Mesenchymal stem cell (in vitro differentiated cells and primary cell): Measurements from ENCODE around the gene SKI.

ENCODE experiments used
- DNase-seq: peaks from one replicate; pipeline ENCODE4 v3.0.0-alpha.2; 2013
- H2AFZ ChIP-seq: one replicate; pipeline ENCODE4 v1.6.1; 2013; ENCODE audit warnings: low read depth, mild to moderate bottlenecking, control low read depth, inconsistent platforms, low read length, moderate library complexity
- H2AK5ac ChIP-seq: 2 replicates; pipeline ENCODE4 v1.6.1; 2013; ENCODE audit warnings: low read length, moderate library complexity, mild to moderate bottlenecking, inconsistent platforms; ENCODE audit not compliant: severe bottlenecking
- H2BK120ac ChIP-seq: one replicate; pipeline ENCODE4 v1.6.1; 2013; ENCODE audit warnings: low read depth, mild to moderate bottlenecking, inconsistent platforms, low read length, moderate library complexity
- H2BK12ac ChIP-seq, 2 experiments: one replicate each; pipeline ENCODE4 v1.6.1; 2013; ENCODE audit warnings: inconsistent platforms in 2 of 2, low read length in 2 of 2, mild to moderate bottlenecking in 2 of 2, moderate library complexity in 2 of 2, control low read depth in 1 of 2
- H2BK15ac ChIP-seq: one replicate; pipeline ENCODE4 v1.6.1; 2013; ENCODE audit warnings: mild to moderate bottlenecking, low read depth, inconsistent platforms; ENCODE audit not compliant: poor library complexity, severe bottlenecking
- H2BK5ac ChIP-seq: 2 replicates; pipeline ENCODE4 v1.6.1; 2013; ENCODE audit warnings: low read depth, mild to moderate bottlenecking, low read length, control low read depth, inconsistent platforms; ENCODE audit not compliant: poor library complexity, severe bottlenecking
- H3K14ac ChIP-seq, 2 experiments: one replicate each; pipeline ENCODE4 v1.6.1; 2013; ENCODE audit warnings: inconsistent platforms in 2 of 2, low read length in 2 of 2, control low read depth in 1 of 2, mild to moderate bottlenecking in 1 of 2, moderate library complexity in 1 of 2
- H3K18ac ChIP-seq, 2 experiments: one replicate each; pipeline ENCODE4 v1.6.1; 2013; ENCODE audit warnings: inconsistent platforms in 2 of 2, low read length in 2 of 2, control low read depth in 1 of 2, low read depth in 1 of 2, mild to moderate bottlenecking in 1 of 2
- H3K23ac ChIP-seq, 2 experiments: one replicate each; pipeline ENCODE4 v1.6.1; 2013; ENCODE audit warnings: inconsistent platforms in 2 of 2, low read length in 2 of 2, mild to moderate bottlenecking in 2 of 2, moderate library complexity in 2 of 2, control low read depth in 1 of 2
- H3K27ac ChIP-seq: 2 replicates; pipeline ENCODE4 v1.5.1; 2013; ENCODE audit warnings: mild to moderate bottlenecking, moderate library complexity, low read length, control low read depth, inconsistent platforms; ENCODE audit not compliant: poor library complexity, severe bottlenecking
- H3K27me3 ChIP-seq, 2 experiments: 2 replicates each; pipeline versions ENCODE4 v1.6.1 to v1.7.0; 2013; ENCODE audit warnings: low read length in 2 of 2, mild to moderate bottlenecking in 2 of 2, moderate library complexity in 2 of 2, control low read depth in 1 of 2, inconsistent platforms in 1 of 2; ENCODE audit not compliant: control insufficient read depth in 1 of 2, insufficient read depth in 1 of 2
- H3K36me3 ChIP-seq, 2 experiments: 2 replicates each; pipeline versions ENCODE4 v1.6.1 to v1.7.0; 2013; ENCODE audit warnings: low read length in 2 of 2, control low read depth in 1 of 2, inconsistent platforms in 1 of 2, low read depth in 1 of 2, mild to moderate bottlenecking in 1 of 2; ENCODE audit not compliant: insufficient read depth in 2 of 2, control insufficient read depth in 1 of 2
- H3K4ac ChIP-seq, 2 experiments: one replicate each; pipeline ENCODE4 v1.6.1; 2013; ENCODE audit warnings: inconsistent platforms in 2 of 2, low read length in 2 of 2, mild to moderate bottlenecking in 2 of 2, moderate library complexity in 2 of 2, control low read depth in 1 of 2, low read depth in 1 of 2
- H3K4me1 ChIP-seq: 2 replicates; pipeline ENCODE4 v1.6.1; 2013; ENCODE audit warnings: low read depth, low read length, control low read depth; ENCODE audit not compliant: control insufficient read depth, insufficient read depth
- H3K4me2 ChIP-seq: 2 replicates; pipeline ENCODE4 v1.6.1; 2013; ENCODE audit warnings: low read length, mild to moderate bottlenecking, inconsistent platforms; ENCODE audit not compliant: poor library complexity, severe bottlenecking
- H3K4me3 ChIP-seq, 2 experiments: 2 replicates each; pipeline versions ENCODE4 v1.5.1 to v1.7.0; 2013; ENCODE audit warnings: low read length in 2 of 2, mild to moderate bottlenecking in 2 of 2, control low read depth in 1 of 2, low read depth in 1 of 2; ENCODE audit not compliant: insufficient read depth in 1 of 2
- H3K79me1 ChIP-seq: replicated peaks from 2 replicates; pipeline ENCODE4 v1.6.1; 2013; ENCODE audit warnings: mild to moderate bottlenecking, control low read depth, low read length, inconsistent platforms; ENCODE audit not compliant: poor library complexity, severe bottlenecking
- H3K9ac ChIP-seq: 2 replicates; pipeline ENCODE4 v1.7.0; 2013; ENCODE audit warnings: mild to moderate bottlenecking, low read length, moderate library complexity
- H3K9me3 ChIP-seq: 2 replicates; pipeline ENCODE4 v1.7.0; 2013; ENCODE audit warnings: mild to moderate bottlenecking, low read length; ENCODE audit not compliant: control insufficient read depth
- H4K8ac ChIP-seq: one replicate; pipeline ENCODE4 v1.6.1; 2013; ENCODE audit warnings: inconsistent platforms, mild to moderate bottlenecking, low read length, moderate library complexity
- H4K91ac ChIP-seq: one replicate; pipeline ENCODE4 v1.6.1; 2013; ENCODE audit warnings: mild to moderate bottlenecking, low read length, inconsistent platforms
- WGBS: methylation state at CpG from one replicate; pipeline ENCODE4 v1.1.7; 2013; ENCODE audit warnings: mixed read lengths; 5-methylcytosine and 5-hydroxymethylcytosine counted together

SKI gene

DNA sequence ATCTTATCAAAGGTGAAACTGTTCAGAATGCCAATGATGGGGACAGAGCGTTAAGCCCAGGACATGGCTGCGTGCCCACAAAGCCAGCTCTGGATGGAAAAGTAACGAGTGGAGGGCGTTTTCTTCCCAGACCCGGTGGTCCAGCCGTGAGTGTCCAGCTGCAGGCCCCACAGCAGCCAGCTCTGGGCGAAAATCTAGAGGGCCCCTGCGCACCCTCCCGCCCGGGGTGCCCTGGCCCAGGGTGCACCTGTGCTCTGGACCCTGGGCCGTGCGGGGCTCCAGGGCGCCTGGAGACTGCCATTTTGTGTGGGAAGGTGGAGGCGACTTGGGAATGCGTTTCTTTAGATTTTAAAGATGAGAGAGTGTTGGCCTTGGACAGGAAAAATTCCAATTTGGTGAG, 58.8 kb downstream of the SKI start:
- Histone ChIP-seq H3K4me1 (peaks cover 53% of the 10 kb centered on the region), H3K9ac (no peak overlapping the region), H2BK12ac (no peak overlapping the region), H2BK120ac (no peak overlapping the region), H3K27ac (no peak overlapping the region), H3K4me2 (no peak overlapping the region), H4K91ac (no peak overlapping the region), H3K27me3 (no peaks in the 10 kb centered on the region), H2BK5ac (no peak overlapping the region), H2AK5ac (no peak overlapping the region), H3K14ac (no peak overlapping the region), H4K8ac (no peak overlapping the region), H3K4me3 (no peak overlapping the region), H3K9me3 (no peaks in the 10 kb centered on the region), H3K79me1 (peaks cover 14% of the 10 kb centered on the region), H3K23ac (no peak overlapping the region), H2AFZ (no peak overlapping the region), H3K4ac (no peak overlapping the region), H2BK15ac (no peak overlapping the region), H3K18ac (no peak overlapping the region), H3K36me3 (peaks cover 0 to 34% of the 10 kb centered on the region in 2 experiments)
- no peak for DNase-seq
- WGBS = 90% methylated on average over 15 of the region's 15 CpGs

DNA sequence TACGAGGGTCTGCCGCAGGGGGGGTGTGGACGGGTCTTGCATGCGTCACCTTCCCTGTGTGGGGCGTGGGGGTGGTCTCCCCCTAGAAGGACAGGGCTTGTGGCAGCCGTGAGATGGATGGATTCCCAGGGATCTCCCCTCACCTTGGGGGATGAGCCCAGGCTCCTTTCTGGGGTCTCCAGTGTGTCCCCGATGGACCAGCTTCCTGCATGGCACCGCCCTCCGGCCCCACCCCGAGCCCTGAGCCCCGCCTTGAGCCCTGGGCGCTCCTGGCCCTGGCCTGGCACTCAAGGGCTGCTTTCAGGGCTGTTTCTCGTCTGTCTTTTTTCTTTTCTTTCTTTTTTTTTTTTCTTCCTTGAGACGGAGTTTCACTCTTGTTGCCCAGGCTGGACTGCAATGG, 59.5 kb downstream of the SKI start:
- DNase-seq = no peak
- 98% methylated on average over 14 of the region's 14 CpGs for WGBS

DNA sequence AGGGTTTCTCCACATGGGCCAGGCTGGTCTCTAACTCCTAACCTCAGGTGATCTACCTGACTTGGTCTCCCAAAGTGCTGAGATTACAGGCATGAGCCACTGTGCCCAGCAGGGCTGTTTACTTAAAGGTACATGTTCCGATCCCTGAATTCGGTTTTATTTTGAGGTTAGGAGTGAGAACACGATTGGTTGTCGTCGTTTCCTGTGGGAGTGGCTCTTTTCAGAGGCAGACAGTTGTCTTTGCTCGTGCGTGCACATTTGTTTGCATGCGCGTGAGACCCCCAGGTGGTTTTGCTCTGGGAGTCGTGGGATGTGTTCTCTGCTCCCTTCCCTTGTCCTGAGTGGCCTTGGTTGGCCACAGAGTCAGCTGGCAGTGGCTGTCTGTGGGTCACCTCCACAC, 60.2 kb downstream of the SKI start:
- peaks cover 8% of the 10 kb centered on the region for H3K79me1 ChIP-seq
- H4K91ac ChIP-seq = no peak overlapping the region
- H3K4me1 ChIP-seq = peaks cover 61% of the 10 kb centered on the region
- H3K4me3 ChIP-seq = no peak overlapping the region
- DNase-seq = no peak
- H3K36me3 ChIP-seq = peaks cover 0 to 29% of the 10 kb centered on the region in 2 experiments
- no peak overlapping the region for H2BK15ac ChIP-seq
- no peak overlapping the region for H3K4ac ChIP-seq
- H3K9ac ChIP-seq = no peak overlapping the region
- H4K8ac ChIP-seq = no peak overlapping the region
- no peak overlapping the region for H2AFZ ChIP-seq
- H3K9me3 ChIP-seq = no peaks in the 10 kb centered on the region
- no peak overlapping the region for H2BK120ac ChIP-seq
- H2BK5ac ChIP-seq = no peak overlapping the region
- H3K18ac ChIP-seq = no peak overlapping the region
- no peak overlapping the region for H2BK12ac ChIP-seq
- H2AK5ac ChIP-seq = no peak overlapping the region
- H3K23ac ChIP-seq = no peak overlapping the region
- H3K4me2 ChIP-seq = no peak overlapping the region
- no peak overlapping the region for H3K27ac ChIP-seq
- H3K14ac ChIP-seq = no peak overlapping the region
- H3K27me3 ChIP-seq = no peaks in the 10 kb centered on the region
- WGBS = 95% methylated on average over 10 of the region's 10 CpGs

More for the DNA sequence above, 59.5 kb downstream of the SKI start:
- peaks cover 12% of the 10 kb centered on the region for H3K79me1 ChIP-seq
- H3K4me1 ChIP-seq = peaks cover 61% of the 10 kb centered on the region
- H4K91ac ChIP-seq = no peak overlapping the region
- no peaks in the 10 kb centered on the region for H3K9me3 ChIP-seq
- H3K18ac ChIP-seq = no peak overlapping the region
- H2AFZ ChIP-seq = no peak overlapping the region
- no peak overlapping the region for H2BK120ac ChIP-seq
- H3K23ac ChIP-seq = no peak overlapping the region
- H2BK15ac ChIP-seq = no peak overlapping the region
- no peak overlapping the region for H3K4me2 ChIP-seq
- H3K14ac ChIP-seq = no peak overlapping the region
- H3K9ac ChIP-seq = no peak overlapping the region
- no peak overlapping the region for H3K4ac ChIP-seq
- H4K8ac ChIP-seq = no peak overlapping the region
- H2BK5ac ChIP-seq = no peak overlapping the region
- peaks cover 0 to 35% of the 10 kb centered on the region in 2 experiments for H3K36me3 ChIP-seq
- H3K4me3 ChIP-seq = no peak overlapping the region
- no peak overlapping the region for H2AK5ac ChIP-seq
- no peaks in the 10 kb centered on the region for H3K27me3 ChIP-seq
- no peak overlapping the region for H3K27ac ChIP-seq
- no peak overlapping the region for H2BK12ac ChIP-seq

DNA sequence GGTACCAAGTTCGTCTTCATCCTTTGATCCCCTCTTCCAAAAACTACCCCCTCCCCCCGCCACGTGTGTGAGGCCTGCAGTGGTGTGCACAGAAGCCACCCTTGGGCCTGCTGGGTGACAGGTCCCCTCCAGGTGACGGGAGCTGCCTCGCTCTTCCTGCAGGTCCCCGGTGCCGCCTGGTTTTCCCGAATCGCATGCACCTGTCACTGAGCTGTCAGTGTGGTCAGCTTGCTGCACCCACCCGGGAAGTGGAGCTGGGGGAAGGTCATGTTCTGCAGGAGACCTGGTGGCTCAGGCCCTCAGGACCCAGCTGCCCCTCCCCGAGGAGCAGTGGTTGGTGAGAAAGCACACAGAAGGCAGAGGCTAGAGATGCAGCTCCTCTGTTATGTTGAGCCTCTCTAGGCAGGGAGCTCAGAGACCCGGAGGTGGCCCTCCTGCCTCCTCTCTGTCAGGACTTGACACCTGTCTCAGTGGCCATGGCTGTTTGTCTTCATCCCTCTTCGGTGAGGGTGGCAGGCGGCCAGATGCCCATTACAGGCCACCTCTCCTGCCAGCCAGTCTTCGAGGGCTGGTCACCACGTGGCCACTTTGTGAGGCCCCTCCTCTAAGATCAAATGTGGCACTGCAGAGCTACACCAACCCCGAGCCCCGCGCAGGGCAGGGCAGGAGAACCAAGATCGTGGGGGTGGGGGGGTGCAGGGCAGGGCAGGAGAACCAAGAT, 60.9 kb downstream of the SKI start:
- Histone ChIP-seq H3K27ac (no peak overlapping the region), H2AK5ac (no peak overlapping the region), H3K4me3 (no peak overlapping the region), H3K4me1 (peaks cover 60% of the 10 kb centered on the region), H3K9ac (no peak overlapping the region), H2BK5ac (no peak overlapping the region), H2BK12ac (no peak overlapping the region), H4K8ac (no peak overlapping the region), H2BK15ac (peak overlapping the region; percentile 34), H3K23ac (no peak overlapping the region), H2BK120ac (no peak overlapping the region), H3K9me3 (no peaks in the 10 kb centered on the region), H4K91ac (no peak overlapping the region), H3K18ac (no peak overlapping the region), H3K79me1 (peaks cover 6% of the 10 kb centered on the region), H3K4me2 (no peak overlapping the region), H3K14ac (no peak overlapping the region), H3K36me3 (peaks cover 0 to 27% of the 10 kb centered on the region in 2 experiments), H3K27me3 (no peaks in the 10 kb centered on the region), H2AFZ (no peak overlapping the region), H3K4ac (no peak overlapping the region)
- 97% methylated on average over 19 of the region's 20 CpGs for WGBS
- DNase-seq = no peak
